ENCODE results near the gene RPP25L.

RPP25L gene

DNA sequence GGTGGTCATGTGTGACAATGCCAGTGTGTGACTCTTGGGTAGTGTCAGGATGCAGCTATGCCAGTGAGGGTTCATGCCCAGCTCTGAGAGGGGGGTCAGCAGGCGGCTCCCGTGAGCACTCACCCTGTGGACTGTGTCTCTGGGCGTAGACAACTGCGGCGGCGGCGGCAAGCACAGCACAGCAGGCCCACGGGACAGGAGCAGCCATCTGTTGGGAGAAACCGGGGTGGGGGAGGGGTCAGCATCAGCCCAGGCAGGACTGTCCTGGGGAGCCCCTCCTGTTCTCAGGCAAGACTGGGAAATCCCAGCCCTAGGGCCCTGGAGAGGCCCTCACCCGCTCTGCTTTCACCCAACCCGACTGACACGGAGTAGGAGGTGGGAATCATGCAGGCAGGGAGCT is 43.1 kb downstream of the RPP25L start:
- no peak for DNase-seq (ENCODE audit: low read depth, low spot score)

DNA sequence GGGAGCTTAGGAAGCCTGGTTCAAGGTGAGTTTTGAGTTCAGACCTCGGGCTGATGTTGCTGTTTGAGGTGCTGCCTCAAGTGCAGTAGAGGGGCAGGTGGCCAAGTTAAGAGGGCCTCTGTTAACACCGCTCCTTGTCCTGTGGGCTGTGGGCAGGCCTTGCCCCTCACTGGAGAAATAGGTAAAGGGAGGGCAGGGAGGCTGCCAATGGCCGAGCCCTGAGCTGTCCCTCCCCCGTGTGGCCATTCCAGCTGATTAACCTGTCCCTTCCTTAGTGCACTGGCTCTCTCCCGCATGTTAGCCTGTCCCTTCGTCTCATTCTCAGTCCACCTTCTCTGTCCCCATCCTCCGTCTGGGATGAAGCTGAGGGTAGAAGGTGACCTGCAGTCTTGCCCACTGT is 43.8 kb downstream of the RPP25L start:
- DNase-seq (ENCODE audit: low read depth, low spot score), result no peak

DNA sequence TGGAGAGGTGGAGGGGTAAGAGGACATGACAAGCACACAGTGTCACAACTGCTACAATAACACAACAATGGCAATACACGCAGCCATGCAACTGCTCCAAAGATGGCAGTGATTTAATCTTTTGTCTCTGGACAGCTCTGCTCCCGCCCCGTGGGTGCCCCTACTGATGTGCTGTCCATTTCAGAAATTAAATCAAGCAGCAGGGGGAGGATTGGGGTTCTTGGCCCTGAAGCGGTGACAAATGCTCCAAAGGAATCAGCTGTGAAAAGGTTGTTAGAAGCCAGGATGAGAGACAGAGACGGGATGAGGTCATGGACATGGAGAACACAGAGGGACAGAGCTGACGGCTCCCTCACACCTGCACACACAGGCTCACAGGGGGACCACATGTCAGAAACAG is 44.9 kb downstream of the RPP25L start:
- DNase-seq (ENCODE audit: low read depth, low spot score), result no peak

DNA sequence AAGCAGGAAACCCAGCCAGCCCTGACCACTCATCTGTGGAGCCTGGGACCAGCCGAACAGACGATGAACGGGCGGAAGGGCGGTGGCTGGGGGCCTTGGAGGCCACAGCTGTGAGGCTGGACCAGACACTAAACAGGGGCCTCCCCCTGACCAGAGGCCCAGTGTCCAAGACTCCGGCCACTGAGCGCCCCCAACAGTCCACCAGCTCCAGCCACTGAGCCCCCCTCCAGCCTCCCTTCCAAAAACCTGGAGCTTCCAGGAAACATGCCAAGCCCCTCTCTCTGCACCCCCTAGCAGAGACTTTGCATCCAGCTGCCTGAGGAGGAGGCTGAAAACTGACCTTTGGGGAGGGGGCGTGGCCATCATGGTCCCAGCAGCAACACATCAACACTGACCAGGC is 45.6 kb downstream of the RPP25L start:
- DNase-seq (ENCODE audit: low read depth, low spot score), result no peak

DNA sequence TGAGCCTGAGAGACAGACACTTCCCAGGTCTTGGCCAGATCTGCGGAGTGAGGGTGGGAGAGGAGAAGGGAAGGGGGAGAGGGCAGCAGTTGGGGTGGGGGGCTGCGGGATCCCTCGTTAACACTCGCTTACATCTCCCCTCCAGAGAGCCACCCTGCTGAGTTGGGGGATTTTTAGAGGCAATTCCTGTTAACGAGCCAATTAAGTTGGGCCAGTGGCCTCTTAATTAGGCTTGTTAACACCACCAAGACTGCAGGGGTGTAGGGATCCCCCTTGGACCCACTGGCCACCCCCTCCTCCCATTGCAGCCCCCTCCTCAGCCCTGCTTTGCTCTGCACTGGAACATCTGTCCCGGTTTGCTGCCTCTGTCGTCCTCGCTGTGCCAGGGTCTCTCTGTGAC is 46.0 kb downstream of the RPP25L start:
- no peak for DNase-seq (ENCODE audit: low read depth, low spot score)

DNA sequence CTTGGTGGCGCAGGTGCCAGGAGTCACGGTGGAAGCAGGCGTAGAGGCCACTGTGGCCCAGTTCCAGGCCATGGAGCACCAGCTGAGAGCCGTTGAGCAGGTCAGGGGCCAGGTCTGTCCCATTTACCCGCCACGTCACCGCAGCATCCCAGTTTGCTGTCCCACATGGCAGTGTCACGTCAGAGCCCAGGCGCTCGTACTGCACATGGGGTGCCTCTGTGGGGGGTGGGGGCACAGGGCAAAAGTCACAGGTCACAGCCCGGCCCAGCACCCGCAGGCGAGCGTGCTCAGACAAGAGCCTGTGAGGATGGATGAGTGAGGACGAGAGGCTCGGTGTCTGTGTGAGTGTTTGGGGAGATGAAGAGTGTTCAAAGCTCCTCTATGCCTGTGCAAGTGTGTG is 47.3 kb downstream of the RPP25L start:
- no peak for DNase-seq (ENCODE audit: low read depth, low spot score)

DNA sequence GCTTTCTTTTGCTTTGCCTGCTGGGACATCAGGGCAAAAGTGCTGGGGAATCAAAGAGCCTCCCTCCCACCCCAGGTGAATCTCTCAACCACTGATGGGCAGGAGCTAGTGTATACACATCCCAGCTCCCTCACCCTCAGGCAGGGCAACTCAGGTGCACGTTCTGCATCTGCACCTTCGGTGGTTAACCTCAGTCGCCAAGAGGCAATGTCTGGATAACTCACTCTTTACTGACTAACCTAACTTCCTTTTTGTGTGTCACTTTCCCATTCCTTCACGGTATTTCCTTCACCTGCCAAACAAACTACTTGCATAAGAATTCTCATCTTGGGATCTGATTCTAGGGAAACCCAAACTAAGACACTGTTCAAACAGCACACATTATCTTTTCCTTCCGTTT is 48.6 kb downstream of the RPP25L start:
- no peak for DNase-seq (ENCODE audit: low read depth, low spot score)

DNA sequence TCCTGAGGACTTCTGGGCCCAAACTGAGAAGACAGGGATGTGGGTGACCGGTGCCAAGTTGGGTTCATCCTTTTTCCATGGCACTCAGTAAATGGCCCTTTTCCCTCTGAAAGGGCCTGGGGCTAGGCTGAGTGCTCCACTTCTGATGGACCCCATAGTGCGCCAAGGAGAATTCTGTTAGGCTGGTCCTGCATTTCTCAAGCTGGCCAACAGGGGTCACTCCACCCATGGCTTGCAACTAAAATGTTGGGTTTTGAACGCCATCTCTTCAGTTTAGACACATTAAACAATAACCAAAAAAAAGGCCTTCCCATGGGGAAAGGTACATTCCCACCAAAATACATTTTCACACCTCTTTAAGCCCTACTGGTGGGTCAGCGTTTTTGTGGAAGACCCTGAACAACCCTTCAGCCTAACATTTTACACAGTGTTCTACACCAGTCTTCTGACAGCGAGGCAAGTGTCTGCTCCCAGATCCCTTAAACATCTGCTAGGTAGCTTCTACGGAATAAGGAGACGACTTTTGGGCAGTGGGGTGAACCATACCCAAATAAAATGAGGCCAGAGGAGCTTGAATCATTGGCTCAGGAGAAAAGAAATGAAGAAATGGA is 49.7 kb downstream of the RPP25L start:
- no peak for DNase-seq (ENCODE audit: low read depth, low spot score)

DNA sequence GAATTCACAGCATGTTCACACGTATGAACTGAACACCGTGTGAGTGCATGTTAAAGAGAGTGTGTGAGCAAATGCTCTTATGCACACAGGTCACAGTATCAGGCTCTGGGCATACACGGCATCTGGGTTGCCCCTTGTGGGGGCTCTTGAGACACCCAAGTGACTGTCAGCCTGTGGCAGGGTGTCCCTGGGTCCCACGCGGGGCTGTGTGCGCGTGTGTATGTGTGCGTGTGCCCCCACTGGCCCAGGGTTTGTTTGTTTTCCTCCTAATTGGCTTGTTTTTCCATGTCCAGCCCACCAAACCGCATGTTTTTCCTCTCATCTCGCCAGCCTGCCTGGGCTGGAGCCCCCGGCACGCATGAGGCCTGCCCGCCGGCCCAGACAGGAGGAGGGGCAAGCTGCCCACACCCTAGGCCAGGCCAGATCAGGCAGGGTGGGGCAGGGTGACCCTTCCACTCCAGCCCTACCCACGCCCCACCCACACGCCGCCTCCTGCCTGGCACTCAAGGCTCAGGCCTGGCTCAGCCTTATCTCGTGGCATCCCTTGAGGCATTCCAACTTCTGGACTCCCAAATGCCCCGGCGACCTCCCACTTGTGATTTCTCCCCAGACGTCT is 51.2 kb downstream of the RPP25L start:
- no peak for DNase-seq (ENCODE audit: low read depth, low spot score)
